Cerebellar nuclear complex (tissue), 1 donor: ENCODE results near the gene INSR.
"Not testable (repeated sequence)": the region's sequence is repeated elsewhere in the genome, so short reads cannot be mapped to it uniquely, and the experiment has no call there.

ENCODE experiments used
- DNase-seq, 2 experiments: peaks; one replicate each; lab custom pipeline; 2025; lab: John Stamatoyannopoulos, UW

INSR gene

GRCh38 chr19:7224209-7224686 lies 70.0 kb downstream of the INSR start:
- DNase-seq = no peak

GRCh38 chr19:7223429-7223828 lies 70.8 kb downstream of the INSR start:
- no peak for DNase-seq

- DNase-seq = no peak
Measured at GRCh38 chr19:7219056-7219455, 75.2 kb downstream of the INSR start.

GRCh38 chr19:7217861-7218260 lies 76.4 kb downstream of the INSR start:
- no peak for DNase-seq

GRCh38 chr19:7216373-7216902 lies 77.8 kb downstream of the INSR start:
- DNase-seq = no peak

- no peak for DNase-seq
Measured at GRCh38 chr19:7215176-7215575, 79.0 kb downstream of the INSR start.

GRCh38 chr19:7214324-7215089 lies 79.7 kb downstream of the INSR start:
- no peak for DNase-seq

GRCh38 chr19:7213628-7214323 lies 80.4 kb downstream of the INSR start:
- no peak for DNase-seq

- no peak for DNase-seq
Measured at GRCh38 chr19:7211191-7211951, 82.8 kb downstream of the INSR start.

GRCh38 chr19:7210359-7210758 lies 83.9 kb downstream of the INSR start:
- no peak for DNase-seq

GRCh38 chr19:7209597-7210325 lies 84.5 kb downstream of the INSR start:
- not testable (repeated sequence) for DNase-seq

GRCh38 chr19:7209036-7209435 lies 85.2 kb downstream of the INSR start:
- not testable (repeated sequence) for DNase-seq

GRCh38 chr19:7203332-7203731 lies 90.9 kb downstream of the INSR start:
- DNase-seq = no peak

GRCh38 chr19:7202888-7203287 lies 91.3 kb downstream of the INSR start:
- no peak for DNase-seq

- DNase-seq = no peak
Measured at GRCh38 chr19:7200736-7201135, 93.5 kb downstream of the INSR start.

GRCh38 chr19:7199613-7200533 lies 94.3 kb downstream of the INSR start:
- no peak for DNase-seq

- peak in 1 of 2 experiments; percentile 52 for DNase-seq
Measured at GRCh38 chr19:7197760-7198696, 96.2 kb downstream of the INSR start.

- DNase-seq = peak in 1 of 2 experiments; percentile 7
Measured at GRCh38 chr19:7197119-7197759, 97.0 kb downstream of the INSR start.

- DNase-seq = no peak
Measured at GRCh38 chr19:7196763-7197118, 97.5 kb downstream of the INSR start.
